IMR-90 (cell line): ENCODE measurements around the gene WDR81. TPM values are rescaled to one million over a fixed set of nuclear protein-coding genes. Genes with fewer than 3 reads are reported as not detected.

ENCODE experiments used
- ATAC-seq: fragments of 200-7000 bp; cut with Tn5 transposase; 2 replicates; pipeline ENCODE4 v1.9.1; 2020; ENCODE audit warnings: low read depth, mild to moderate bottlenecking, moderate library complexity
- BruUV-seq: library from RNA; stranded (reverse); fragments of 400-500 nt; replicated peaks from 2 replicates; lab custom pipeline; 2021; lab: Mats Ljungman, UMichigan
- CTCF ChIA-PET: fragments of 300-600 bp; formaldehyde crosslinking; extraction: SDS; loops from one replicate; lab custom pipeline; 2021; ENCODE audit warnings: antibody characterized with exemption; lab: Yijun Ruan, JAX
- POLR2A ChIA-PET: fragments of 300-600 bp; sonication (Branson Sonifier 250); formaldehyde crosslinking; loops from one replicate; lab custom pipeline; 2022; ENCODE audit warnings: antibody characterized with exemption; ENCODE audit not compliant: unreplicated experiment; lab: Charles Lee
- DNase-seq: peaks from one replicate; pipeline ENCODE4 v3.0.0; 2013
- H2AFZ ChIP-seq: replicated peaks from 2 replicates; pipeline ENCODE3; 2013; ENCODE audit warnings: low read length, mild to moderate bottlenecking; ENCODE audit not compliant: poor library complexity
- H2AK5ac ChIP-seq: 2 replicates; pipeline ENCODE4 v1.6.1; 2013; ENCODE audit warnings: low read depth, low read length, inconsistent platforms
- H2AK9ac ChIP-seq: replicated peaks from 2 replicates; pipeline ENCODE3; 2013; ENCODE audit warnings: mild to moderate bottlenecking, low read depth, low read length, moderate library complexity; ENCODE audit not compliant: poor library complexity
- H2BK120ac ChIP-seq: 2 replicates; pipeline ENCODE4 v1.6.1; 2013; ENCODE audit warnings: low read depth, low read length, inconsistent platforms
- H2BK15ac ChIP-seq: 3 replicates; pipeline ENCODE4 v1.6.1; 2013; ENCODE audit warnings: low read depth, low read length, inconsistent platforms
- H2BK20ac ChIP-seq: 2 replicates; pipeline ENCODE4 v1.6.1; 2013; ENCODE audit warnings: low read depth, mild to moderate bottlenecking, inconsistent platforms, low read length, moderate library complexity
- H2BK5ac ChIP-seq: 2 replicates; pipeline ENCODE4 v1.6.1; 2013; ENCODE audit warnings: mild to moderate bottlenecking, low read depth, low read length, inconsistent platforms; ENCODE audit not compliant: poor library complexity, severe bottlenecking
- H3K14ac ChIP-seq: replicated peaks from 2 replicates; pipeline ENCODE4 v1.6.1; 2013; ENCODE audit warnings: low read depth, low read length, inconsistent platforms
- H3K18ac ChIP-seq: 2 replicates; pipeline ENCODE4 v1.6.1; 2013; ENCODE audit warnings: low read depth, low read length, control low read depth
- H3K23ac ChIP-seq: 2 replicates; pipeline ENCODE4 v1.6.1; 2013; ENCODE audit warnings: low read depth, low read length, inconsistent platforms
- H3K27ac ChIP-seq: 2 replicates; pipeline ENCODE4 v1.5.1; 2013; ENCODE audit warnings: mild to moderate bottlenecking, control low read depth, low read length; ENCODE audit not compliant: insufficient read depth
- H3K27me3 ChIP-seq: 2 replicates; pipeline ENCODE4 v1.6.1; 2013; ENCODE audit warnings: low read length; ENCODE audit not compliant: control insufficient read depth, insufficient read depth
- H3K36me3 ChIP-seq: 2 replicates; pipeline ENCODE4 v1.6.1; 2013; ENCODE audit warnings: low read length, mixed read lengths; ENCODE audit not compliant: control insufficient read depth, insufficient read depth
- H3K4ac ChIP-seq: 2 replicates; pipeline ENCODE4 v1.6.1; 2013; ENCODE audit warnings: low read depth, low read length, inconsistent platforms
- H3K4me1 ChIP-seq: 2 replicates; pipeline ENCODE4 v1.6.1; 2013; ENCODE audit warnings: low read length, mixed read lengths; ENCODE audit not compliant: control insufficient read depth, insufficient read depth
- H3K4me2 ChIP-seq: 2 replicates; pipeline ENCODE4 v1.6.1; 2013; ENCODE audit warnings: low read depth, mild to moderate bottlenecking, control low read depth, low read length, moderate library complexity
- H3K4me3 ChIP-seq: 2 replicates; pipeline ENCODE4 v1.5.1; 2013; ENCODE audit warnings: low read depth, mild to moderate bottlenecking, control low read depth, low read length, moderate library complexity; ENCODE audit not compliant: insufficient read depth
- H3K56ac ChIP-seq: 2 replicates; pipeline ENCODE4 v1.6.1; 2013; ENCODE audit warnings: low read length, inconsistent platforms; ENCODE audit not compliant: insufficient read depth; ENCODE audit errors: extremely low read depth
- H3K79me1 ChIP-seq, 2 experiments: 2 replicates each; pipeline ENCODE4 v1.6.1; 2013; ENCODE audit warnings: low read length in 2 of 2, inconsistent platforms in 1 of 2, low read depth in 1 of 2
- H3K9ac ChIP-seq: 2 replicates; pipeline ENCODE4 v1.6.1; 2013; ENCODE audit warnings: low read depth, low read length, control low read depth
- H3K9me1 ChIP-seq: 2 replicates; pipeline ENCODE4 v1.6.1; 2013; ENCODE audit warnings: low read length, inconsistent platforms; ENCODE audit not compliant: insufficient read depth
- H3K9me3 ChIP-seq: 2 replicates; pipeline ENCODE4 v1.6.1; 2013; ENCODE audit warnings: low read length; ENCODE audit not compliant: control insufficient read depth, insufficient read depth
- H4K20me1 ChIP-seq: 2 replicates; pipeline ENCODE4 v1.6.1; 2013; ENCODE audit warnings: low read length, inconsistent platforms; ENCODE audit not compliant: insufficient read depth
- H4K5ac ChIP-seq: 2 replicates; pipeline ENCODE4 v1.6.1; 2013; ENCODE audit warnings: mild to moderate bottlenecking, low read depth, low read length, control low read depth
- H4K8ac ChIP-seq, 2 experiments: 2 replicates each; pipeline ENCODE4 v1.6.1; 2013; ENCODE audit warnings: low read depth in 2 of 2, low read length in 2 of 2, control low read depth in 1 of 2, inconsistent platforms in 1 of 2
- H4K91ac ChIP-seq: 2 replicates; pipeline ENCODE4 v1.6.1; 2013; ENCODE audit warnings: low read depth, low read length, inconsistent platforms; ENCODE audit not compliant: insufficient read depth
- BHLHE40 ChIP-seq: fragments of 150-350 bp; IDR thresholded peaks from 2 replicates; pipeline ENCODE4 v1.6.1; 2016; ENCODE audit warnings: mild to moderate bottlenecking, low read depth, low read length
- CEBPB ChIP-seq: IDR thresholded peaks from 2 replicates; pipeline ENCODE4 v1.6.1; 2012; ENCODE audit warnings: low read depth, low read length, improper control_type of control experiment
- CHD1 ChIP-seq: IDR thresholded peaks from 2 replicates; pipeline ENCODE4 v1.6.1; 2012; ENCODE audit warnings: low read depth, low read length, improper control_type of control experiment
- CTCF ChIP-seq: conservative IDR thresholded peaks from 2 replicates; pipeline ENCODE4 v1.5.1; 2012; ENCODE audit warnings: mild to moderate bottlenecking, low read depth, low read length, improper control_type of control experiment
- ELK1 ChIP-seq: fragments of 150-350 bp; IDR thresholded peaks from 2 replicates; pipeline ENCODE4 v1.6.1; 2016; ENCODE audit warnings: low read depth, mild to moderate bottlenecking, low read length, moderate library complexity, borderline replicate concordance
- FOS ChIP-seq: fragments of 150-350 bp; IDR thresholded peaks from 2 replicates; pipeline ENCODE4 v1.6.1; 2016; ENCODE audit warnings: low read depth, low read length
- MAFK ChIP-seq: IDR thresholded peaks from 2 replicates; pipeline ENCODE4 v1.6.1; 2012; ENCODE audit warnings: low read depth, low read length, improper control_type of control experiment
- MAZ ChIP-seq: IDR thresholded peaks from 2 replicates; pipeline ENCODE4 v1.6.1; 2012; ENCODE audit warnings: low read depth, mild to moderate bottlenecking, low read length, improper control_type of control experiment, moderate library complexity, borderline replicate concordance
- MXI1 ChIP-seq: IDR thresholded peaks from 2 replicates; pipeline ENCODE4 v1.6.1; 2012; ENCODE audit warnings: low read depth, mild to moderate bottlenecking, low read length, moderate library complexity, borderline replicate concordance
- NFE2L2 ChIP-seq: fragments of 150-350 bp; IDR thresholded peaks from 2 replicates; pipeline ENCODE4 v1.6.1; 2016; ENCODE audit warnings: low read depth, mild to moderate bottlenecking, low read length
- POLR2A ChIP-seq: IDR thresholded peaks from 2 replicates; pipeline ENCODE4 v1.6.1; 2012; ENCODE audit warnings: mild to moderate bottlenecking, low read depth, low read length
- RAD21 ChIP-seq: IDR thresholded peaks from 2 replicates; pipeline ENCODE4 v1.6.1; 2012; ENCODE audit warnings: low read length, improper control_type of control experiment
- RCOR1 ChIP-seq: IDR thresholded peaks from 2 replicates; pipeline ENCODE4 v1.6.1; 2012; ENCODE audit warnings: mild to moderate bottlenecking, low read length, improper control_type of control experiment; ENCODE audit not compliant: insufficient replicate concordance
- RFX5 ChIP-seq: IDR thresholded peaks from 2 replicates; pipeline ENCODE4 v1.8.0; 2012; ENCODE audit warnings: low read depth, mild to moderate bottlenecking, low read length, moderate library complexity
- SMC3 ChIP-seq: fragments of 150-350 bp; IDR thresholded peaks from 2 replicates; pipeline ENCODE4 v1.6.1; 2016; ENCODE audit warnings: low read depth, mild to moderate bottlenecking, antibody characterized with exemption, low read length, moderate library complexity
- USF2 ChIP-seq: fragments of 150-350 bp; IDR thresholded peaks from 2 replicates; pipeline ENCODE4 v1.6.1; 2017; ENCODE audit warnings: mild to moderate bottlenecking, antibody characterized with exemption, low read length, low read depth
- WGBS, 2 experiments: methylation state at CpG; one replicate each; pipeline versions ENCODE4 v1.1.5 to v1.1.7; 2013; ENCODE audit warnings: missing lambda C conversion rate in 2 of 2; ENCODE audit not compliant: insufficient read length in 1 of 2; ENCODE audit errors: extremely low coverage in 2 of 2; 5-methylcytosine and 5-hydroxymethylcytosine counted together
- dilution Hi-C: fragments of 300-500 bp; cut with HindIII; formaldehyde crosslinking; loops from one replicate; pipeline ENCODE4 v1.14.3; 2018; ENCODE audit warnings: low sequenced_read_pairs; ENCODE audit not compliant: unreplicated experiment
- in situ Hi-C: fragments of 300-500 bp; cut with MboI; formaldehyde crosslinking; loops from 3 replicates; pipeline ENCODE4 v1.14.3; 2019; ENCODE audit warnings: low sequenced_read_pairs, inconsistent platforms, mixed read lengths
- intact Hi-C: fragments of 100-400 bp; cut with micrococcal nuclease; formaldehyde crosslinking; loops from 2 replicates; pipeline ENCODE4 v1.10.0; 2022
- polyA plus RNA-seq, 3 experiments: library from polyadenylated mRNA; depleted of rRNA; stranded (reverse); fragments of >200 nt; gene quantifications; 2 replicates each; pipeline ENCODE4 v1.2.3, GENCODE V29; 2012; ENCODE audit warnings: low replicate concordance in 1 of 3
- total RNA-seq: library from RNA; depleted of rRNA; stranded (reverse); fragments of >200 nt; gene quantifications from 2 replicates; pipeline ENCODE4 v1.2.3, GENCODE V29; 2012

Gene WDR81
- total and polyA plus RNA-seq, 2 of the 4 experiments (the other 2 are of a cell fraction) = 3.0 to 8.4 TPM

- DNase-seq (no peak), ATAC-seq (0 out of 2 replicates have a peak, but pooled peaks have one; percentile 38)
- H2AFZ ChIP-seq = no peak overlapping the region
- CTCF ChIA-PET = interaction anchor here (1.0 kb wide), 1 partner anchor 10 kb away, joined by 5 read pairs; no protein-coding TSS in a partner anchor
- H3K18ac ChIP-seq = no peak overlapping the region
- no peak overlapping the region for H3K4me2 ChIP-seq
- peaks cover 39% of the 10 kb centered on the region for H3K36me3 ChIP-seq
- no peak overlapping the region for H2AK9ac ChIP-seq
- H3K4me1 ChIP-seq = peaks cover 4% of the 10 kb centered on the region
- intact Hi-C loops = no loop called here
- H3K4ac ChIP-seq = no peak overlapping the region
- H4K5ac ChIP-seq = no peak overlapping the region
- H3K56ac ChIP-seq = no peak overlapping the region
- H3K14ac ChIP-seq = no peak overlapping the region
- no peaks in the 10 kb centered on the region for H4K20me1 ChIP-seq
- in situ Hi-C loops = no loop called here
- H3K9ac ChIP-seq = no peak overlapping the region
- H2BK120ac ChIP-seq = no peak overlapping the region
- no peak overlapping the region for H2BK5ac ChIP-seq
- no TSS peak for BruUV-seq
- H3K9me3 ChIP-seq = no peaks in the 10 kb centered on the region
- POLR2A ChIA-PET = interaction anchor here (0.7 kb wide), 1 partner anchor 59 kb away, joined by 3 read pairs; no protein-coding TSS in a partner anchor
- 0 out of 4 replicates have a peak, but pooled peaks cover 0 to 3% of the 10 kb centered on the region in 2 experiments for H3K79me1 ChIP-seq
- H3K27me3 ChIP-seq = no peaks in the 10 kb centered on the region
- no peak overlapping the region for H3K23ac ChIP-seq
- H4K91ac ChIP-seq = no peak overlapping the region
- H4K8ac ChIP-seq = no peak overlapping the region
- no peak overlapping the region for H2BK15ac ChIP-seq
- H3K4me3 ChIP-seq = no peak overlapping the region
- H2BK20ac ChIP-seq = no peak overlapping the region
- no peak overlapping the region for H3K27ac ChIP-seq
- 29% methylated on average over 1 of the region's 7 CpGs; no CpG with 5 or more reads in 1 of the 2 experiments for WGBS, 2 experiments
- H3K9me1 ChIP-seq = peaks cover 8% of the 10 kb centered on the region; the same call in 1 of the 2 replicates
- TF ChIP-seq USF2 (no peak), RAD21 (no peak), CEBPB (no peak), FOS (no peak), MAFK (no peak), MAZ (no peak), RFX5 (no peak), MXI1 (no peak), BHLHE40 (no peak), CHD1 (no peak), SMC3 (no peak), CTCF (no peak), ELK1 (no peak), POLR2A (no peak), NFE2L2 (no peak), RCOR1 (no peak)
- dilution Hi-C loops = no loop called here
- H2AK5ac ChIP-seq = peak overlapping the region; percentile 23; the same call in 1 of the 2 replicates
These were observed 49.2 kb downstream of the WDR81 start for GRCh38 chr17:1773696-1774181.
